GM18526 (cell line): Measurements from ENCODE around the gene HOMER1.

Source experiments
- POLR2A ChIP-seq: IDR thresholded peaks from 3 replicates; pipeline ENCODE4 v1.6.1; 2011; ENCODE audit not compliant: insufficient read length; ENCODE audit errors: extremely low read depth

Gene HOMER1, protein sequence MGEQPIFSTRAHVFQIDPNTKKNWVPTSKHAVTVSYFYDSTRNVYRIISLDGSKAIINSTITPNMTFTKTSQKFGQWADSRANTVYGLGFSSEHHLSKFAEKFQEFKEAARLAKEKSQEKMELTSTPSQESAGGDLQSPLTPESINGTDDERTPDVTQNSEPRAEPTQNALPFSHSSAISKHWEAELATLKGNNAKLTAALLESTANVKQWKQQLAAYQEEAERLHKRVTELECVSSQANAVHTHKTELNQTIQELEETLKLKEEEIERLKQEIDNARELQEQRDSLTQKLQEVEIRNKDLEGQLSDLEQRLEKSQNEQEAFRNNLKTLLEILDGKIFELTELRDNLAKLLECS

DNA sequence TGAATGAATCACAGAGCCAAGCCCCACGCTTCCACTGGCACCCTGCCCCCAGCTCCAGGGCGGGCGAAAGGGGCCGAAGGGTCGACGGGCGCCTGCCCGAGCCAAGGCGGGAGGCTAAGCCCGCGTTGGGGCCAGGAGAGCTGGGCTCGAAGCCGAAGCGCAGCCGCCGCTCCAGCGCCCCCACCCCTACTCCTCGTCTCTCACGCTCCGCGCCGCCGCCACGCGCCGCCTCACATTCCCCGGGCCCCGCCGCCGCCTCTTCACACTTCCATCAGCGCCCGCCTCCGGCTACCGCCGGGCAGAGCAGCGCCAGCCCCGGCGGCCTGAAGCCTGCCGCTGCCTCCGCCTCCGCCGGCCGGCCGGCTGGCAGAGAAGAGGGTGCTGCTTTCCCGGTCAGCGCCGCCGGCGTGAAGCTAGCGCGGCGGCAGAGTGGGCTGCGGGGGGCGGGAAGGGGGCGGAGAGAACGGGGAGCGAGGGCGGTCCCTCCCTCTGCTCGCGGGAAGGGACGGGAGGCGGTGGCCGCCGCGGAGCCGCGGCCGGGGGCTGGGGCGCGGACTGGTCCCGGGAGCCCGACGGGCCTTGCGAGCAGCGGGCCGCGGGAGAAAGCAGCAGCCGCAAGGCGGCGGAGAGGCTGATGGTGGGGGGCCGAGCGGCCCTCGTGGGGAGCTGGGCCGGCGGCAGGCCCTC, at the start of gene HOMER1:
Gene HOMER1 (minus strand): TSS at position 431 of the 687 bp plus-strand sequence. CDS start 1,360 bp downstream, outside the sequence.
- TF ChIP-seq POLR2A: no peak

DNA sequence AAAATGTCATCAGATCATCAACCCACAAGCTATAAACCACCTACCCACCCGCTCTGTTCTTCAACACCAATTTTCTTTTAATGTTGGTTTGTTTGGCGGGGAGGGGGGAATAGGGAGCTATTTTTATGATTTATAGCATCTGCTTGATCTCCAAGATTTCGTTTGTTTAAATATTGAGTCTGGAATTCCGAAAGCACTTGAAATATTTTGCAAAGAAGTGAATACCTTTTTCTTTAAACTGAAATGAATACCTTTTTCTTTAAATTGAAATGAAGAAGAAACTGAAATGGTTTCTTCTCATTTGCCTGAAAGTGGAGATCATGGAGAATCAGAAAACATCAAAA, 49.3 kb upstream of the HOMER1 start:
- TF ChIP-seq POLR2A: no peak

DNA sequence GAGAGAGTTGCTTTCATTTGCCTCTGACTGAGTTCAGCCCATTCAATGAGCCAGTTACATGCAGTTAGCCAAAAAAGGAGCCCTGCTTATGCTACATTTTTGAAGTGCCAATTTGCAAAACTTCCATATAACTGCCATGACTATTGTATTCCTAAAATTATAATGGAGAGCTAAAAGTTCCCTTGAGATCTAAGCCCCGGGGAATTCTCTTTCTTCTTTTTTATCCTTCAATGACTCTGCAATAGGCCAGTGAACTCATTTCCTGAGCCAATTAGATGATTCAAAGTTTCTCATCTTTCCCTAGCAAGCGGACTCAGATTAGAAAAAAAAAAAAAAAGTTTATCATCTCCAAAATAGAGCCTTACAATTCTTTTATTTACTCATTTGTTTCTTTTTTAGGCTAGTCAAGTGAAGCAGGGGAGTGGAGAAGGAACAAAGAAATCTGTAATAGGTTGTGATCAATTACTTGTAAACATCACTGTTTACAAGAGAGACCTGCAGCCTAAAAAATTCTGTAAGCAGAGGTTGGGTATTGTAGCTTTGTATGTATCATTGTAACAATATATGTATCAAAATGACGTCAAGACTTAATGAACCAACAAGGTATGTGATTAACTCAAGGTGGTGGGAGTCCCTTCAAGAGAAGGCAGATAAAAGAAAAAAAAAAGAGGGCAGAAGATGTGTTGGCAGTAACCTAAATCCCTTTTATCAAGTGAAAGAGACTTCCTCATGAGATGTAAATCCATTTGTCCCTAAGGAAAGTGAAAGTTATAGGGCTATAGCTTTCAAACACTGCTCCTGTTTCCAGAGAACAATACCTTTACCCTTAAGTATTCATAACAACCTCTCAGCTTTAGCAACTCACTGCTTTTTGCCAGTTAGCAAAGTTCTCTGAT, 48.7 kb upstream of the HOMER1 start:
- no peak for TF ChIP-seq POLR2A

DNA sequence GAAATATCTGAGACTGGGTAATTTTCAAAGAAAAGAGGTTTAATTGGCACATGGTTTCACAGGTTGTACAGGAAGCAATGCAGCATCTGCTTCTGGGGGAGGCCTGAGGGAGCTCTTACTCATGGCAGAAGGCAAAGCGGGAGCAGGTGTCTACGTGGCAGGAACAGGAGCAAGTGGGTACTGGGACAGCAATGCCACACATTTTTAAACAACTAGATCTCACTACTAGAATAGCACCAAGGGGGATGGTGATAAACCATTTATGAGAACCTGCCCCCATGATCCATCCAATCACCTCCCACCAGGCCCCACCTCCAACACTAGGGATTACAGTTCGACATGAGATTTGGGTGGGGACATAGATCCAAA, 47.6 kb upstream of the HOMER1 start:
- TF ChIP-seq POLR2A: no peak

DNA sequence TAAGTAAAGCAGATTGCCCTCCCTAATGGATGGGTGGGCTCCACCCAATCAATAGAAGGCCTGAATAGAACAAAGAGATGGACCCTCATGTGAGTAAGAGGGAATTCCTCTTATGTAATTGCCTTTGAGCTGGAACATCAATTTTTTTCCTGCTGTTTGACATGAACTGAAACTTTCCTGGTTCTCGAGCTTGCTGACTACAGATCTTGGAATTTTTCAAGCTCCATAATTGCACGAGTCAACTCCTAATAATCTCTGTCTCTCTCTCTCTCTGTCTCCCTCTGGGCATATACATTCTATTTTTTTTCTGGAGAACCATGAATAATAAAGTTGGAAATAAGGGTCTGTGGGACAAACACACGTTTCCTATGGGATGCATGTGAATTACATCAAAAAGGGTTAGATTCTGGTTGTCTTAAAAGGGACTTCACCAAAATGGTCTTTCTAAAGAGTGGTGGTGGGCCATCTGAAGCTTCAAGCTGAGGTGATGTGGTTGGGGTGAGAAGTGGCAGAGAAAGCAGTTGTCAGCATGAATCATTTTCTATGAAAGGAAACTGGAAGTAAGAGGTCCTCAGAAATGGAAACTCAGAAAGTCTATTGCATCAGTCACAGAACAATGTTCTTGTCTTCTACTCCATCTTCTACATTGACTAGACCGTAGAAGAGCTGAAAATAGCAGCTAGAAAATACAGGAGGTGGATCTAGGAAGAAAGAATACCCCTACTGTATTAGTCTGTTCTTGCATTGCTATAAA, 47.0 kb upstream of the HOMER1 start:
- TF ChIP-seq POLR2A: no peak

DNA sequence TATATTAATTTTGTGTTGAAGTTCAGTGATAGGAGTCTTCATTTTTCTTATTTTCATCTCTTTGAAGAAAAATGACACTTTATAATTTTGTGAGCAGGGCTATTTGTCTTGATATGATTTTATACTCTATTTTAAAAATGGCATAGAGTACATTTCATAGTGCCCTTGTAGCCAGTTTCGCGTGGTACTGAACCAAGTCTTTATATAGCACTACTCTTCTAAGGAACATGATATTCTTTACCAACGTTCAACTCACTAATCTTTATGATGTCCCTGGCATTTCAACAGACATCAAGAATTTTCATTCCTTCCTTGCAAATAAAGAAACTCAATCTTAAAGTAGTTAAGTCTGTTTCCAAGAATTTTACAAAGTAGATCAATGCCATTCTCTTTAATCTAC, 41.5 kb upstream of the HOMER1 start:
- TF ChIP-seq POLR2A: no peak

DNA sequence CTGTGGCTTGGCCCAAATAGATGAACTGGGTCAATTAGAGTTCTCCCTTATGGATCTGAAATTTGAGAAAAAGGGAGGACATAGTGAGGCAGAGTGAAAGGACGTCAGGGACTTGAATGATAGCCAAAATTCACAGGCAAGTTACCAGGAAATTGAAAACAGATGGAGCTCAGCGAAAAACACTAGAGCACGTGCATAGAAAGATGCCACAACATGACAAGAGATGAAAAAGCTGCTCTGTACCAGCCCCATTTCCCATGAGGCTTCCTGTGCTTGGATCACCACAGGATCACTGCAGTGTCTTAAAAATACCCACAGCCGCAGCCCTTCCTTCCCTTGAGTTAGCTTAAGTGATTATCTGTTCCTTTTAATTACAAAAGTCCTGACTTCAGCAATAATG, 39.0 kb upstream of the HOMER1 start:
- no peak for TF ChIP-seq POLR2A

DNA sequence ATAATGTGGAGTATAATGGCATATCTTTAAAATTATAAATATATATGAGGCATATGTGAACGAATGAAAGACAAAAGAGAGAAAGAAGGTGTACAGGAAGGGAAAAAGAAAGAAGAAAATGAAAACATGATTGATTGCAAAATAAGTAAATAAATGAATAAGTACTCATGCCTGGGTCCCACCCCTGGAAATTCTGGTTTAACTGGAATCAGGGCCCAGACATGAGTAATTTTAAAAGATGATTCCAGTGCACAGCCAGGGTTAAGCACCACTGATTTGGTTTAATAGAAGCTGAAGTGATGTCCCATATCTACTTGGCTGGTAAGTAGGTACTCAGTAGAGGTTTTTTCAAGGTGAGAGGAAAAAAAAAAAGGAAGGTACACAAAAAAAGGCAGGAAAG, 34.0 kb upstream of the HOMER1 start:
- TF ChIP-seq POLR2A: no peak

DNA sequence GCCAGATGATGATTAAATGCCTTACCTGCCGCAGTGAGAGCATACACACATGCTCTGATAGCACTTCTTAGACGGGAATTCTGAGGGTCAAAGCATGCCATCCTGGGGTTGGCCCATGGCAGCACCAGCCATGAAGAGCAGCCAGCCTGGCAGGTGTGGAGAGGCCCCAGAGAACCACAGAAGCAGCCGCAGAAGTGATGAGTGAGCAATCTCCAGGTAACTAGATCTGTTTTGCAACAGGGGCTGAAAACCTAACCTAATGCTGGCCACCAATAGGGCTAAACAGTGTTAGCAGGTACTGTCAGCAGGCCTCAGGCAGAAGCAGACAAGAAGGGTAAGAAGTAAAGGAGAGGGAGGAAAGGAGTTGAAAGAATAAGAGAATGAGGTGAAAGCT, 33.5 kb upstream of the HOMER1 start:
- no peak for TF ChIP-seq POLR2A

DNA sequence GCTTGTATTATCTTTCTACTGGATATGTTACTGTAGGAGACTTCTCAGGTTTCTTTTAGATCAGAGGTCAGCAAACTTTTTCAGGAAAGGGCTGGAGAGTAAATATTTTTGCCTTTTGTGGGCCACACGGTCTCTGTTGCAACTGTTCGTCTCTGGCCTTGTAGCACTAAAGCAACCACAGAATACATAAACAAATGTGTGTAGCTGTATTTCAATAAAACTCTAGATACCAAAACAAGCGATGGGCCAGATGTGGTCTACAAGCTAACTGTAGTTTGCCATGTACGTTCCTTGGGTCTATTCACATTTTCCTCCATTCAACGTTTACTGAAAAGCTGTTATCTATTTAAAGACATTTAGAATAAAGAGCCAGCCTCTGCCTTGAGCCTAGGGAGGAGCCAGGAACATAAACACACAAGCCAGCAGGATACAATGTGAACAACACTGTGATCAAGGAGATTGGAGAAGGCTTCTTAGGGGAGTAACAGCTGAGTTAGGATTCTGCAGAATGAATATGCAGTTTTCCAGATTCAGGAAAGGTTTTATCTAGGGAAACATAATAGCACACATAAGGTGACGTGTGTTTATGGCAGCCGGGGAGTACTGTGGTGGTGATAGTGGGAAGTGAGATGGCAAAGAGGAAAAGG, 33.0 kb upstream of the HOMER1 start:
- TF ChIP-seq POLR2A: no peak

DNA sequence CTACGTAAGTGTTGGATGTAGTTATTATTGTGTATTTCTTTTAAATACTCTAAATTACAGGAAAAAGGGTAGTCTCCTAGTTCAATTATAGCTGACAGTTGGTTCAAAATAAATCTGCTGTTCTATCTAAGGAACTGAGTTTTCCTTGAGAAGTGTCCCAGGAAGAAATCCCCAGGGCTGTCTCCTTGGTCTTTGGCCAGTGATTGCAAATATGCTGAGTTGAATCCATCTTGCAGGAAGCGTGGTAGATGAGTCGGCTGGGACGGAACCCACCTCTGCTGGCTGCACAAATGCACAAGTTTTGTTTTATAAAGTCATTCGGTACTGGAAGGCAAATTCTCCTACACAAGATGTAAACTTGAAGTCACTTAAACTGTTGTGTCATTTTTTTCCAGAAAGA, 30.2 kb upstream of the HOMER1 start:
- TF ChIP-seq POLR2A: no peak

DNA sequence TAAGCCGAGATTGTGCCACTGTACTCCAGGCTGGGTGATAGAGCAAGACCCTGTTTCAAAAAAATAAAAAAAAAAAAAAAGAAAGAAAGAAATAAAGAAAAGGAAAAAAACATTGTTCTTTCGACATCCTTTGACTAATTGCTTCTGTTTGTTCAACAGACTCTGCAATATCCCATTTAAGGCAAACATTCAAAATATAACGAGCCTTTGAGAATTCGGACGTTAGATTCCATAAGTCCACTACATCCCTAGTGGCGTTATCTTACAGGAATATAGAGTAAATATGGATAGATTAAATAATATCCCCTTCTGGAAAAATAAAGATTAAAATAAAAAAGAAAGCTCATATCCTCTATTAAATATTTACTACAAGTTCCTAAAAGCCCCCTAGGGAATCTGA, 27.0 kb upstream of the HOMER1 start:
- TF ChIP-seq POLR2A: no peak

DNA sequence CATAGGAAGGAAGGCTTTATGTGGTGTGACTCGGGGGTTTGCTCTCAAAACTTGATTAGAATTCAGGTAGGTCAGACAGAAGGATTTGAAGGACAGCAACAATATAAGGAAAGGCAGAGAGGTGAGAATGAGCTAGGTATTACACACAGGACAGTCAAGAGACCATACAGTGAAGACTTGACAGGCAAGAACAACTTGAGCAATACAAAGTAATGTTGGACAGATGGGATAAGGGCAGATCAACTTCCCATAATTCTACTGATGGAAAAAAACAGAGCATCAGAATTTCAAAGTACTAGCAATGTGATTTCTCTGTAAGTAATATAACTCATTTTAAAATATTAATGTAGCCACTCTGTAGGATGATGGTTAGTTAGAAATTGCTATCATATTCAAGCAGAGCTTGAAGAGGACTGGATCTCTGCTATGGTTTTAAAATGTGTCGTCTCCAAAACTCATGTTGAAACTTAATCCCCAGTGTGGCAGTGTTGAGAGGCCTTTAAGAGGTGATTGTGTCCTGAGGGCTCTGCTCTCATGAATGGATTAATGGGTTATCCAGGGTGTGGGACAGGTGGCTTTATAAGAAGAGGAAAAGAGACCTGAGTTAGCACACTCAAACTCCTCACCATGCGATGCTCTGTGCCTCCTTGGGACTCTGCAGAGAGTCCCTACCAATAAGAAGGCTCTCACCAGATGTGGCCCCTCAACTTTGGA, 22.4 kb upstream of the HOMER1 start:
- TF ChIP-seq POLR2A: no peak
